Duodenal mucosa (tissue), 2 donors: ENCODE results near the gene GRK4.
"Not testable (repeated sequence)": the region's sequence is repeated elsewhere in the genome, so short reads cannot be mapped to it uniquely, and the experiment has no call there.

Experiments
- H3K27ac ChIP-seq: one replicate; pipeline ENCODE4 v1.7.0; 2013; ENCODE audit warnings: low read depth, low read length
- H3K27me3 ChIP-seq, 2 donors: one replicate each; pipeline ENCODE4 v1.7.0; 2013; ENCODE audit warnings: low read length in 2 of 2, control low read depth in 1 of 2; ENCODE audit not compliant: insufficient read depth in 2 of 2, control insufficient read depth in 1 of 2
- H3K36me3 ChIP-seq, 2 donors: one replicate each; pipeline ENCODE4 v1.7.0; 2013; ENCODE audit warnings: low read length in 2 of 2, control low read depth in 1 of 2; ENCODE audit not compliant: insufficient read depth in 2 of 2, control insufficient read depth in 1 of 2
- H3K4me1 ChIP-seq, 2 donors: one replicate each; pipeline ENCODE4 v1.7.0; 2013; ENCODE audit warnings: low read length in 2 of 2, control low read depth in 1 of 2; ENCODE audit not compliant: insufficient read depth in 2 of 2, control insufficient read depth in 1 of 2
- H3K4me3 ChIP-seq, 2 donors: one replicate each; pipeline ENCODE4 v1.7.0; 2013; ENCODE audit warnings: low read length in 2 of 2, low read depth in 1 of 2
- H3K9ac ChIP-seq, 2 donors: one replicate each; pipeline ENCODE4 v1.7.0; 2013; ENCODE audit warnings: low read length in 2 of 2, low read depth in 1 of 2
- H3K9me3 ChIP-seq, 2 donors: one replicate each; pipeline ENCODE4 v1.7.0; 2013; ENCODE audit warnings: low read length in 2 of 2, control low read depth in 1 of 2; ENCODE audit not compliant: control insufficient read depth in 1 of 2

Gene GRK4

GRCh38 chr4:2949782-2950125 lies 13.6 kb upstream of the GRK4 start:
- Histone ChIP-seq H3K4me3 (no peak overlapping the region), H3K27ac (no peak overlapping the region), H3K4me1 (peaks cover 7 to 9% of the 10 kb centered on the region in 2 donors), H3K9me3 (no peaks in the 10 kb centered on the region), H3K9ac (no peak overlapping the region), H3K36me3 (peaks cover 49 to 89% of the 10 kb centered on the region in 2 donors), H3K27me3 (no peaks in the 10 kb centered on the region)

DNA sequence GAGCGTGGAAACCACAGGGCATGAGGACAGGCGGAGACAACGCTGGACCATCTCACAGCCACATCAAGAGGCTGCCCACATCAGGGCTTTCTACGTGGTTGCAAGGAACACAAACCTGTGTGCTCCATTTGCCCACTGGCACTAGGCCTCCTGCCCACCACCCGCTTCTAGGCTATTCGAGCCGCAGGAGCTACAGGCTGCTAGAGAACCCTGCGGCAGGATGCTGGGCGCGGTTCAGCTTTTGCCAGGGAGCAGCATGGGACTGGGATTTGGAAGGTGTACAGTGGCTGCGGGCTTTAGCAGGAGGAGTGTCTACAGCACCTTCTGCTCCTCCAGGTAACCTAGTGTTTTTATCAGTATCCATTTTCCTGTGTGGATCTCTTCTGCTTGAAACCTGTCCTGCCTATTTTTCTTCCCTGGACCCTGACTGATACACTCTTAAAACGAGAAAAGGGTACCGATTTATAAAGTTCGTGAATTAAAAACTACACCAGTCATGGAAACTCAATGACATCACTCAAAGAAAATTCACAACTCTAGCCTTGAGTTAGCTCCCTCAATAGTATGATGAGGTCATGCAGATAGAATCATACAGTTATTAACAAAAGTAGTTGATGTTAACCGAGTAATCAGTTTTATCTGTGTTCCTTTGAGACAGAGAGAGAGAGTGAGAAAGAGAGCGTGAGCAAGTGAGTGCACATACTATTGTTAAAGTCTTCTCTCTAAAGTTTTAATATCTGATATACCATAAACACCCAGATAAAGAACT lies 13.0 kb upstream of the GRK4 start:
- Histone ChIP-seq H3K4me1 (peaks cover 7 to 9% of the 10 kb centered on the region in 2 donors), H3K9me3 (no peaks in the 10 kb centered on the region), H3K4me3 (no peak overlapping the region), H3K36me3 (peaks cover 42 to 84% of the 10 kb centered on the region in 2 donors), H3K27ac (no peak overlapping the region), H3K27me3 (no peaks in the 10 kb centered on the region), H3K9ac (no peak overlapping the region)

DNA sequence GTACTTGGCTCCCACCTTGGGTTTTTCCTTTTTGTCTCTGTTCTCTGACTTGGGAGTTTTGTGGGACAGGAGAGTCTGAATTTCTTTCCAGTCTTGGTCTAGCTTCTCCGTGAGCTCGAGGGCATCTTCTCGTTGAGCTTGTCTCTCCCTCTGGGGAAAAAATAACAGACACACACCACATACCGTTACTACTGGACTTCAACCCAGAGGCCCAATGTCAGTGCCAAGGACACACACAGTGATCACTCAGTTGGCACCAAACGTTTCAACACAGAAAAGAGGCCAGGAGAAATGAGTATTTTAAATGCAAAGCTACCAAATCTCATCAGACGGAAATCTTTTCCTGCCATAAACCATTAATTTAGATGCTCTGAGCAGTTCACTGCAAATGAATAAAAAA lies 9.9 kb upstream of the GRK4 start:
- Histone ChIP-seq H3K27ac (no peak overlapping the region), H3K27me3 (no peaks in the 10 kb centered on the region)

DNA sequence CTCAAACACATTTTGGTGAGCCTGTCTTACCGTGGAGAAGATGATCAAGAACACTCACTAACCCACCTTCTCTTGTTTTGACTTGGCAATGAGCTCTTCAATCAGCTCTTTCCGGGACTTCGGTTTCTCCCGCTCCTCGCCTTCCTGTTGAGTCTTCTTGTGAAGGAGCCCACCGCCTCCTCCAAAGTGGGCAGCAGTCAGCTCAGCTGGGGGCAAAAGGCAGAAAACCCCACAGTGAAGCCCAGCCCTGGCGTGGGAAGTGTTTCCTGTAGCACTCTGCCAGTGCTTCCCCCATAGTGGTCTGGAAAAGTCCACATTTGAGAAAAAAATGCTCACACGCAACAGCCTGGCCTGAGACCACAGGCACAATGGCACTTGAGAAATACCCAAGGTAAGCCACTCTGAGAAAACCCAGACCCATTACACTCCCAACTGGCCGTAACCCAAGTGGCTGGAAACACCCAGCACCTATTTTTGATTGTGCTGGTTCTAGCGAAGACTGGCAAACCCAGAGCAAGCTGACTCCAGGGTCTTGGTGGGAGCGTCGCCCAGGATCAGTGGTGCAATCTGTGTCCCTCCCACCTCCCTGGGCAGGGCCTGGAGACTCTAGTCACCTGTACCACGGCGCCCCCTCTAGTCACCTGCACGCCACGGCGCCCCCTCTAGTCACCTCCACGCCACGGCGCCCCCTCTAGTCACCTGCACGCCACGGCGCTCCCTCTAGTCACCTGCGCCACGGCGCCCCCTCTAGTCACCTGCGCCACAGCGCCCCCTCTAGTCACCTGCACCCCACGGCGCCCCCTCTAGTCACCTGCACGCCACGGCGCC lies 8.8 kb upstream of the GRK4 start:
- Histone ChIP-seq H3K36me3 (peaks cover 32 to 79% of the 10 kb centered on the region in 2 donors), H3K27ac (no peak overlapping the region)

More for the DNA sequence above, 9.9 kb upstream of the GRK4 start:
- no peaks in the 10 kb centered on the region for H3K9me3 ChIP-seq
- H3K36me3 ChIP-seq: peaks cover 35 to 84% of the 10 kb centered on the region in 2 donors
- H3K9ac ChIP-seq: no peak overlapping the region
- no peak overlapping the region for H3K4me3 ChIP-seq
- H3K4me1 ChIP-seq: no peaks in the 10 kb centered on the region

DNA sequence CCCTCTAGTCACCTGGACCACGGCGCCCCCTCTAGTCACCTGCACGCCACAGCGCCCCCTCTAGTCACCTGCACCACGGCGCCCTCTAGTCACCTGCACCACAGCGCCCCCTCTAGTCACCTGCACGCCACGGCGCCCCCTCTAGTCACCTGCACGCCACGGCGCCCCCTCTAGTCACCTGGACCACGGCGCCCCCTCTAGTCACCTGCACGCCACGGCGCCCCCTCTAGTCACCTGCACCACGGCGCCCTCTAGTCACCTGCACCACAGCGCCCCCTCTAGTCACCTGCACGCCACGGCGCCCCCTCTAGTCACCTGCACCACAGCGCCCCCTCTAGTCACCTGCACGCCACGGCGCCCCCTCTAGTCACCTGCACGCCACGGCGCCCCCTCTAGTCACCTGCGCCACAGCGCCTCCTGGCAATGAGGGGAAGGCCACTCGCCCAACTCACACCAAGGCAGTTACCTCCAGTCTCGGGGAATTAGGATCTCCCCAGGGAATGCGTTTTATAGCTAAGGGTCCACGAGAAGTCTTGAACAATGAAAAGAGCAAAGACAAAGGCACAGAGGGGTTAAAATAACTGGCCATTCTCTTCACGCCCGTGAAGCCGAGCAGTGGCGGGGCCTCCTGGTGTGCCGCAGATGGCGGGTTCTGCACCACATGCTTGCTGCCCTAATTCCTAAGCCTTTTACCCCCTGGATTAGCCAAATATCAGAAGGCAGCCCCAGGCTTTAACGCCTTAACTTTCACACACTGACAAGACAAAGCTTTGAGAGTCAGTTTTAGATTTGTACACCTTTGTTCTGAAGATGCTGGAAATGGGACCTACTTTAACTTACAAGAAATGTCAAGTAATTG lies 8.0 kb upstream of the GRK4 start:
- H3K27ac ChIP-seq, H3K27me3 ChIP-seq, H3K9me3 ChIP-seq, H3K9ac ChIP-seq, H3K4me1 ChIP-seq, H3K4me3 ChIP-seq: not testable (repeated sequence)
- peaks cover 24 to 71% of the 10 kb centered on the region in 2 donors for H3K36me3 ChIP-seq

More for the DNA sequence above, 8.8 kb upstream of the GRK4 start:
- Histone ChIP-seq H3K9ac (no peak overlapping the region), H3K4me1 (no peaks in the 10 kb centered on the region), H3K9me3 (no peaks in the 10 kb centered on the region), H3K27me3 (no peaks in the 10 kb centered on the region), H3K4me3 (no peak overlapping the region)

GRCh38 chr4:2958446-2958845 lies 4.9 kb upstream of the GRK4 start:
- no peak overlapping the region for H3K9ac ChIP-seq
- no peaks in the 10 kb centered on the region for H3K9me3 ChIP-seq
- no peak overlapping the region for H3K27ac ChIP-seq
- H3K4me1 ChIP-seq: peaks cover 12 to 15% of the 10 kb centered on the region in 2 donors
- peaks cover 16 to 44% of the 10 kb centered on the region in 2 donors for H3K36me3 ChIP-seq
- no peaks in the 10 kb centered on the region for H3K27me3 ChIP-seq
- H3K4me3 ChIP-seq: no peak overlapping the region

- peaks cover 16 to 36% of the 10 kb centered on the region in 2 donors for H3K36me3 ChIP-seq
- not testable (repeated sequence) for H3K27me3 ChIP-seq, H3K9ac ChIP-seq, H3K27ac ChIP-seq, H3K9me3 ChIP-seq, H3K4me3 ChIP-seq
- H3K4me1 ChIP-seq: peaks cover 12 to 20% of the 10 kb centered on the region in 2 donors
Measured at GRCh38 chr4:2960450-2960849, 2.9 kb upstream of the GRK4 start.

DNA sequence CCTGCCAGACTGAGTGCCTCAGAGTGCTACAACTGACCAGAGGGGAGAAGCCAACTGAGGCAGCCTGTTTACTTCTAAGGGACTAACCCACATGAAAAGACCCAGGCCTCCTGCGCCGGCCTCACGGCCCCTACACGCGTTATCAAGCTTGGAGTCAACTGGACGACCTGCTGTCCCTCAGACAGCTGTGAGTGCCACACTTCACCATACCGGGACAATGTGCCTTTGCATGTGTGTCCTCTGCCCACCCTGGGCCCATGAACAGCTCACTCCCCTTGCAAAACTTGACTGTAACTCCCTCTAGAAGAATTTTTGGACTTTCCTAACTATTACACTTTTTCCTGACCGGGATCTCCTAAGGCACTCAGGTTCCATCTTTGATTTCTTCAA lies 2.0 kb upstream of the GRK4 start:
- Histone ChIP-seq H3K27me3 (no peaks in the 10 kb centered on the region), H3K9ac (peak overlapping the region; percentile 79 to 94), H3K9me3 (no peaks in the 10 kb centered on the region), H3K36me3 (peaks cover 11 to 26% of the 10 kb centered on the region in 2 donors), H3K4me3 (peak overlapping the region; percentile 82 to 92), H3K4me1 (peaks cover 12 to 20% of the 10 kb centered on the region in 2 donors), H3K27ac (no peak overlapping the region)

DNA sequence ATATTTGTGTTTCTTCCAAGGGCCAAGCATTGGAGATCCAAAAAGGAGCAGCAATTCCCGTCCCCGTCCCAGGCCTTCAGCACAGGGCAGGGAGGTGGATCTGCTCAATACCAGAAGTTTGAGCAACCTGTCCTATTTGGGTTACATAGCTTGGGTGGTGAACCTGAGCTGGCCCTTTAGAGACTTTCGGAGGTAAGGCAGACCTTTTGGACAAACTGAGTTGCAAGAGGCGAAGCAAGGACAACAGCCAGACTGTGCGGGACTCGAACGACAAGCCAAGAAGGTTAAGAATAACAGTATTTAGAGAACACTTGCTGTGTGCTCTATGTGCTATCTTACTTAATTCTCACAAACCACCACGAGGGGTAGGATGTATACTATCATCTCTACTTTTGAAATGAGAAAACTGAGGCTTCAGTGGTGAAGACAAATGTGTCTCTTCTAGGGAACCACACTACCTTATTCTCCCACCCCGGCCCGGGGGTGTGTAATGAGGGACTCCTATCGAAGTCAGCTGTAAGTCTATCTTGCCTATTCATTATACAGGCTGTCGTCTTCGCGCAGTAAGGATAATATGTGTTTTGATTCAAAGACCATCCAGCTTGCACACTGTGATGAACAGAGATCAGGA lies 1.4 kb upstream of the GRK4 start:
- Histone ChIP-seq H3K4me1 (peaks cover 12 to 20% of the 10 kb centered on the region in 2 donors), H3K4me3 (peak overlapping the region; percentile 82 to 92), H3K27ac (no peak overlapping the region), H3K9me3 (no peaks in the 10 kb centered on the region), H3K27me3 (no peaks in the 10 kb centered on the region), H3K9ac (peak overlapping the region; percentile 79 to 94), H3K36me3 (peaks cover 9 to 21% of the 10 kb centered on the region in 2 donors)
